HCT116 (cell line): ENCODE data around the gene CEP131. TPM values are rescaled to one million over a fixed set of nuclear protein-coding genes. Genes with fewer than 3 reads are reported as not detected.

Experiments
- ATAC-seq: fragments of 200-7000 bp; cut with Tn5 transposase; 2 replicates; pipeline ENCODE4 v1.9.1; 2020; ENCODE audit warnings: mild to moderate bottlenecking, moderate library complexity
- BruUV-seq: library from RNA; stranded (reverse); fragments of 400-500 nt; replicated peaks from 2 replicates; lab custom pipeline; 2021; lab: Mats Ljungman, UMichigan
- CTCF ChIA-PET: fragments of 300-600 bp; sonication (Branson Sonifier 250); formaldehyde crosslinking; loops from one replicate; lab custom pipeline; 2021; ENCODE audit warnings: antibody characterized with exemption; lab: Charles Lee
- POLR2A ChIA-PET: fragments of 300-600, 350-600 bp; sonication (Branson Sonifier 250); formaldehyde crosslinking; loops from one replicate; lab custom pipeline; 2021; ENCODE audit warnings: antibody characterized with exemption; lab: Charles Lee
- RAD21 ChIA-PET, 2 experiments: fragments of 300-600 bp; sonication (Branson Sonifier 250); formaldehyde crosslinking; loops; one replicate each; lab custom pipeline; 2023; ENCODE audit warnings: low total read pairs in 2 of 2; ENCODE audit not compliant: uncharacterized antibody in 2 of 2, unreplicated experiment in 2 of 2, low non-redundant PET in 1 of 2; lab: Charles Lee
- DNase-seq: peaks from one replicate; pipeline ENCODE4 v3.0.0-alpha.2; 2010; ENCODE audit warnings: low read depth, low spot score
- H2AFZ ChIP-seq: fragments of 200-600 bp; shearing (Covaris generic), sonication (generic); 2 replicates; pipeline ENCODE4 v1.6.1; 2017; ENCODE audit warnings: low read depth, mixed run types, mixed read lengths, antibody characterized with exemption, low read length; ENCODE audit not compliant: poor library complexity, severe bottlenecking
- H3K27ac ChIP-seq: 2 replicates; pipeline ENCODE4 v1.5.1; 2012; ENCODE audit warnings: low read depth, low read length
- H3K27me3 ChIP-seq: fragments of 200-600 bp; sonication (generic); 2 replicates; pipeline ENCODE4 v1.6.1; 2016; ENCODE audit warnings: mixed run types, low read length, mixed read lengths; ENCODE audit not compliant: insufficient read depth
- H3K36me3 ChIP-seq, 2 experiments: fragments of 200-500 bp in 1 of 2; fragments of 200-600 bp in 1 of 2; sonication (Bioruptor generic) in 1 of 2; sonication (generic) in 1 of 2; 2 replicates each; pipeline versions ENCODE4 v1.5.1 to v1.6.1; 2014 to 2016; ENCODE audit warnings: low read length in 2 of 2, inconsistent platforms in 1 of 2, mixed read lengths in 1 of 2, mixed run types in 1 of 2; ENCODE audit not compliant: insufficient read depth in 2 of 2, control insufficient read depth in 1 of 2
- H3K4me1 ChIP-seq, 2 experiments: fragments of 200-600 bp in 1 of 2; sonication (generic) in 1 of 2; 2 replicates each; pipeline versions ENCODE4 v1.5.1 to v1.6.1; 2012 to 2017; ENCODE audit warnings: low read length in 2 of 2, inconsistent platforms in 1 of 2, mild to moderate bottlenecking in 1 of 2, mixed read lengths in 1 of 2, mixed run types in 1 of 2, moderate library complexity in 1 of 2; ENCODE audit not compliant: insufficient read depth in 2 of 2, control insufficient read depth in 1 of 2
- H3K4me2 ChIP-seq: fragments of 200-600 bp; sonication (generic); 2 replicates; pipeline ENCODE4 v1.6.1; 2017; ENCODE audit warnings: mixed run types, low read length, mixed read lengths
- H3K4me3 ChIP-seq, 2 experiments: fragments of 200-600 bp in 1 of 2; sonication (generic) in 1 of 2; replicated peaks in 1 of 2; 2 replicates each; pipeline ENCODE4 v1.5.1; 2011 to 2016; ENCODE audit warnings: low read length in 2 of 2, control low read depth in 1 of 2, low read depth in 1 of 2, mild to moderate bottlenecking in 1 of 2, mixed read lengths in 1 of 2, mixed run types in 1 of 2
- H3K79me2 ChIP-seq: fragments of 200-600 bp; sonication (generic); 2 replicates; pipeline ENCODE4 v1.6.1; 2017; ENCODE audit warnings: mild to moderate bottlenecking, mixed run types, low read length, moderate library complexity, mixed read lengths; ENCODE audit not compliant: insufficient read depth
- H3K9ac ChIP-seq: fragments of 200-600 bp; sonication (generic); 2 replicates; pipeline ENCODE4 v1.6.1; 2016; ENCODE audit warnings: low read length, mixed read lengths
- H3K9me2 ChIP-seq: fragments of 200-600 bp; sonication (generic), shearing (Covaris generic); 2 replicates; pipeline ENCODE4 v1.6.1; 2017; ENCODE audit warnings: mixed run types, mild to moderate bottlenecking, moderate library complexity; ENCODE audit not compliant: insufficient read depth
- H3K9me3 ChIP-seq, 2 experiments: fragments of 200-500 bp in 1 of 2; fragments of 200-600 bp in 1 of 2; sonication (Bioruptor generic) in 1 of 2; sonication (generic) in 1 of 2; 2 replicates each; pipeline ENCODE4 v1.6.1; 2014 to 2017; ENCODE audit warnings: low read length in 2 of 2, mixed read lengths in 2 of 2, inconsistent platforms in 1 of 2, low read depth in 1 of 2, mild to moderate bottlenecking in 1 of 2, mixed run types in 1 of 2, moderate library complexity in 1 of 2; ENCODE audit not compliant: control insufficient read depth in 1 of 2, insufficient read depth in 1 of 2
- H4K20me1 ChIP-seq: fragments of 200-600 bp; sonication (generic), shearing (Covaris generic); 2 replicates; pipeline ENCODE4 v1.6.1; 2017; ENCODE audit warnings: mixed run types, mild to moderate bottlenecking, moderate library complexity; ENCODE audit not compliant: insufficient read depth
- CBX3 ChIP-seq: IDR thresholded peaks from 2 replicates; pipeline ENCODE4 v1.6.1; 2012; ENCODE audit warnings: low read depth
- CEBPB ChIP-seq: IDR thresholded peaks from 2 replicates; pipeline ENCODE4 v1.6.1; 2012; ENCODE audit warnings: low read depth
- EGR1 ChIP-seq: IDR thresholded peaks from 2 replicates; pipeline ENCODE4 v1.6.1; 2012; ENCODE audit warnings: low read depth
- EZH2 ChIP-seq: fragments of 200-600 bp; sonication (generic); IDR thresholded peaks from 2 replicates; pipeline ENCODE4 v1.6.1; 2017; ENCODE audit warnings: antibody characterized with exemption, mixed run types
- EZH2phosphoT487 ChIP-seq: fragments of 200-600 bp; IDR thresholded peaks from 2 replicates; pipeline ENCODE4 v1.6.1; 2018; ENCODE audit warnings: antibody characterized with exemption, borderline replicate concordance
- FOSL1 ChIP-seq: IDR thresholded peaks from 2 replicates; pipeline ENCODE4 v1.6.1; 2012; ENCODE audit warnings: low read depth
- RAD21 ChIP-seq: IDR thresholded peaks from 2 replicates; pipeline ENCODE4 v1.6.1; 2012; ENCODE audit warnings: low read depth, mild to moderate bottlenecking
- SIN3A ChIP-seq: IDR thresholded peaks from 2 replicates; pipeline ENCODE4 v1.6.1; 2012; ENCODE audit warnings: low read depth
- SP1 ChIP-seq: IDR thresholded peaks from 2 replicates; pipeline ENCODE4 v1.6.1; 2012; ENCODE audit warnings: low read depth
- SRF ChIP-seq: IDR thresholded peaks from 2 replicates; pipeline ENCODE4 v1.6.1; 2012; ENCODE audit warnings: low read depth
- TCF7L2 ChIP-seq: IDR thresholded peaks from 2 replicates; pipeline ENCODE4 v1.7.0; 2011; ENCODE audit warnings: borderline replicate concordance, inconsistent platforms; ENCODE audit not compliant: insufficient read depth, insufficient read length; ENCODE audit errors: extremely low read depth
- YY1 ChIP-seq: IDR thresholded peaks from 2 replicates; pipeline ENCODE4 v1.6.1; 2011; ENCODE audit warnings: low read length, low read depth, moderate library complexity, mild to moderate bottlenecking; ENCODE audit not compliant: insufficient replicate concordance; ENCODE audit errors: extremely low read depth
- ZFX ChIP-seq: fragments of 450-650 bp; IDR thresholded peaks from 2 replicates; pipeline ENCODE4 v1.6.1; 2017
- ZNF274 ChIP-seq: fragments of 200-500 bp; sonication (Bioruptor generic); IDR thresholded peaks from 2 replicates; pipeline ENCODE4 v1.6.1; 2014; ENCODE audit warnings: mild to moderate bottlenecking, low read depth, low read length, inconsistent platforms
- intact Hi-C: fragments of 100-400 bp; cut with micrococcal nuclease; formaldehyde crosslinking; loops from 2 replicates; pipeline ENCODE4 v1.10.0; 2022
- total RNA-seq: library from RNA; stranded (reverse); gene quantifications from one replicate; pipeline ENCODE4 v1.2.1, GENCODE V29; 2021; ENCODE audit not compliant: unreplicated experiment
- TF ChIP-seq, protein P1 (sequence below): IDR thresholded peaks from 2 replicates; pipeline ENCODE4 v1.6.1; 2012
- TF ChIP-seq, protein P2 (sequence below): IDR thresholded peaks from 2 replicates; pipeline ENCODE4 v1.6.1; 2012; ENCODE audit warnings: low read depth
- TF ChIP-seq, protein P3 (sequence below): IDR thresholded peaks from 2 replicates; pipeline ENCODE4 v1.6.1; 2011; ENCODE audit warnings: mild to moderate bottlenecking, low read length, moderate library complexity; ENCODE audit not compliant: insufficient replicate concordance; ENCODE audit errors: extremely low read depth
- TF ChIP-seq, protein P4 (sequence below), 3 experiments: fragments of 200-600 bp in 1 of 3; sonication (generic) in 1 of 3; IDR thresholded peaks in 2 of 3; conservative IDR thresholded peaks in 1 of 3; 2 replicates each; pipeline ENCODE4 v1.5.1; 2012 to 2017; ENCODE audit warnings: low read depth in 2 of 3, low read length in 2 of 3, antibody characterized with exemption in 1 of 3, borderline replicate concordance in 1 of 3, control low read depth in 1 of 3, mild to moderate bottlenecking in 1 of 3, mixed read lengths in 1 of 3, mixed run types in 1 of 3, moderate library complexity in 1 of 3; ENCODE audit not compliant: insufficient read depth in 1 of 3

CEP131 gene
- total RNA-seq, 1 experiment from 2014 or later: 30.2 TPM

DNA sequence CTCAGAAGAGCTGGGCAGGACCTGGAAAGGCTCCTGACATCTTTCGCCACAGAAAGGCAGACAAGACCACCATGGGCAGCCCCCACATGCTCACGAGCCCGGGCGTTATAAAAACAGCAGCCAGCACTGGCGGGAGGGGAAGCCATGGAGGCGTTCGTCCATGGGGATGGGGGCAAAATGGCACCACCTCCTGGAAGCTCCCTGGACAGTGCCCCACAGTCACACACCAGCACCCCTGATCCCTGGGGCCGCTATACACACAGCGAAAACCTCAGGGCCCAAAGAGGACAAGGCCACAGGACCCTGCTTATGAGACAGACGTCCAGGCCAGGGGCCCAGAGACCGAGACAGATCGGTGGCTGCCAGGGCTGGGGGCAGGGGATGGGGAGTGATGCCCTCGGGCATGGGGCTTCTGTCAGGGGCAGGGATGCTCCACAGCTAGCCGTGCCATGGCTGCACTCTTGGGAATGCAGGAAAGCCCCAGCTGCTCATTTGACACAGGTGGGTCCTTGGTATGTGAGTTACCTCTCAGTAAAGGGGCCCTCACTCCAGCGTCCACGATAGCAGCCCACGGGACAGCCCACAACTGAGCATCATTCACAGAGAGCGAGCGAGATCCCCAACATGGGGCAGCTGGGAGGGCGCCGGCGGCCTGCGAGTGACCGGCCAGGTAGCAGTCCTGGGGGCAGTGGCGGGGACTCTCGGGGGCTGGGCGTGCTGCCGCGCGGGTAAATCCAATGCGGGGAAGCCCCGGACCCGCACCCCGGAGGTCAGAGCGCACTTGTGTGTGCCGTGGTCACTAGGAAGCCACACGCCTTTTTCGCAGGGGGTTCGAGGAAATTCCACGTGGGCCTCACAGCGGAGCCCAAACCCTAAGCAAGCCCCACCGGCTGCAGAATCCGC lies 63.8 kb downstream of the CEP131 start:
- no peaks in the 10 kb centered on the region for H4K20me1 ChIP-seq
- no peaks in the 10 kb centered on the region for H3K9me3 ChIP-seq
- H3K4me2 ChIP-seq: no peak overlapping the region
- peaks cover 0 to 5% of the 10 kb centered on the region in 2 experiments; a peak in 1 of 4 replicates for H3K4me1 ChIP-seq
- no peak for TF ChIP-seq SP1
- TF ChIP-seq SRF: no peak
- TF ChIP-seq ZNF274: no peak
- TF ChIP-seq CBX3: no peak
- TF ChIP-seq EZH2: no peak
- TF ChIP-seq, protein P1, sequence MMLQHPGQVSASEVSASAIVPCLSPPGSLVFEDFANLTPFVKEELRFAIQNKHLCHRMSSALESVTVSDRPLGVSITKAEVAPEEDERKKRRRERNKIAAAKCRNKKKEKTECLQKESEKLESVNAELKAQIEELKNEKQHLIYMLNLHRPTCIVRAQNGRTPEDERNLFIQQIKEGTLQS: no peak
- no peak for TF ChIP-seq FOSL1
- no peak for TF ChIP-seq ZFX
- TF ChIP-seq, protein P2, sequence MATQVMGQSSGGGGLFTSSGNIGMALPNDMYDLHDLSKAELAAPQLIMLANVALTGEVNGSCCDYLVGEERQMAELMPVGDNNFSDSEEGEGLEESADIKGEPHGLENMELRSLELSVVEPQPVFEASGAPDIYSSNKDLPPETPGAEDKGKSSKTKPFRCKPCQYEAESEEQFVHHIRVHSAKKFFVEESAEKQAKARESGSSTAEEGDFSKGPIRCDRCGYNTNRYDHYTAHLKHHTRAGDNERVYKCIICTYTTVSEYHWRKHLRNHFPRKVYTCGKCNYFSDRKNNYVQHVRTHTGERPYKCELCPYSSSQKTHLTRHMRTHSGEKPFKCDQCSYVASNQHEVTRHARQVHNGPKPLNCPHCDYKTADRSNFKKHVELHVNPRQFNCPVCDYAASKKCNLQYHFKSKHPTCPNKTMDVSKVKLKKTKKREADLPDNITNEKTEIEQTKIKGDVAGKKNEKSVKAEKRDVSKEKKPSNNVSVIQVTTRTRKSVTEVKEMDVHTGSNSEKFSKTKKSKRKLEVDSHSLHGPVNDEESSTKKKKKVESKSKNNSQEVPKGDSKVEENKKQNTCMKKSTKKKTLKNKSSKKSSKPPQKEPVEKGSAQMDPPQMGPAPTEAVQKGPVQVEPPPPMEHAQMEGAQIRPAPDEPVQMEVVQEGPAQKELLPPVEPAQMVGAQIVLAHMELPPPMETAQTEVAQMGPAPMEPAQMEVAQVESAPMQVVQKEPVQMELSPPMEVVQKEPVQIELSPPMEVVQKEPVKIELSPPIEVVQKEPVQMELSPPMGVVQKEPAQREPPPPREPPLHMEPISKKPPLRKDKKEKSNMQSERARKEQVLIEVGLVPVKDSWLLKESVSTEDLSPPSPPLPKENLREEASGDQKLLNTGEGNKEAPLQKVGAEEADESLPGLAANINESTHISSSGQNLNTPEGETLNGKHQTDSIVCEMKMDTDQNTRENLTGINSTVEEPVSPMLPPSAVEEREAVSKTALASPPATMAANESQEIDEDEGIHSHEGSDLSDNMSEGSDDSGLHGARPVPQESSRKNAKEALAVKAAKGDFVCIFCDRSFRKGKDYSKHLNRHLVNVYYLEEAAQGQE: no peak
- TF ChIP-seq EGR1: no peak
- TF ChIP-seq TCF7L2: no peak
- TF ChIP-seq SIN3A: no peak
- TF ChIP-seq EZH2phosphoT487: no peak
- no peak for TF ChIP-seq YY1
- TF ChIP-seq, protein P3, sequence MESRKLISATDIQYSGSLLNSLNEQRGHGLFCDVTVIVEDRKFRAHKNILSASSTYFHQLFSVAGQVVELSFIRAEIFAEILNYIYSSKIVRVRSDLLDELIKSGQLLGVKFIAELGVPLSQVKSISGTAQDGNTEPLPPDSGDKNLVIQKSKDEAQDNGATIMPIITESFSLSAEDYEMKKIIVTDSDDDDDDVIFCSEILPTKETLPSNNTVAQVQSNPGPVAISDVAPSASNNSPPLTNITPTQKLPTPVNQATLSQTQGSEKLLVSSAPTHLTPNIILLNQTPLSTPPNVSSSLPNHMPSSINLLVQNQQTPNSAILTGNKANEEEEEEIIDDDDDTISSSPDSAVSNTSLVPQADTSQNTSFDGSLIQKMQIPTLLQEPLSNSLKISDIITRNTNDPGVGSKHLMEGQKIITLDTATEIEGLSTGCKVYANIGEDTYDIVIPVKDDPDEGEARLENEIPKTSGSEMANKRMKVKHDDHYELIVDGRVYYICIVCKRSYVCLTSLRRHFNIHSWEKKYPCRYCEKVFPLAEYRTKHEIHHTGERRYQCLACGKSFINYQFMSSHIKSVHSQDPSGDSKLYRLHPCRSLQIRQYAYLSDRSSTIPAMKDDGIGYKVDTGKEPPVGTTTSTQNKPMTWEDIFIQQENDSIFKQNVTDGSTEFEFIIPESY: no peak
- TF ChIP-seq, protein P4, sequence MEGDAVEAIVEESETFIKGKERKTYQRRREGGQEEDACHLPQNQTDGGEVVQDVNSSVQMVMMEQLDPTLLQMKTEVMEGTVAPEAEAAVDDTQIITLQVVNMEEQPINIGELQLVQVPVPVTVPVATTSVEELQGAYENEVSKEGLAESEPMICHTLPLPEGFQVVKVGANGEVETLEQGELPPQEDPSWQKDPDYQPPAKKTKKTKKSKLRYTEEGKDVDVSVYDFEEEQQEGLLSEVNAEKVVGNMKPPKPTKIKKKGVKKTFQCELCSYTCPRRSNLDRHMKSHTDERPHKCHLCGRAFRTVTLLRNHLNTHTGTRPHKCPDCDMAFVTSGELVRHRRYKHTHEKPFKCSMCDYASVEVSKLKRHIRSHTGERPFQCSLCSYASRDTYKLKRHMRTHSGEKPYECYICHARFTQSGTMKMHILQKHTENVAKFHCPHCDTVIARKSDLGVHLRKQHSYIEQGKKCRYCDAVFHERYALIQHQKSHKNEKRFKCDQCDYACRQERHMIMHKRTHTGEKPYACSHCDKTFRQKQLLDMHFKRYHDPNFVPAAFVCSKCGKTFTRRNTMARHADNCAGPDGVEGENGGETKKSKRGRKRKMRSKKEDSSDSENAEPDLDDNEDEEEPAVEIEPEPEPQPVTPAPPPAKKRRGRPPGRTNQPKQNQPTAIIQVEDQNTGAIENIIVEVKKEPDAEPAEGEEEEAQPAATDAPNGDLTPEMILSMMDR (IDR thresholded peaks at IDR 0.05 in 2 of 3, conservative IDR thresholded peaks at IDR 0.05 in 1 of 3; ENCODE audit: borderline replicate concordance in 1 of 3, insufficient read depth in 1 of 3, low read depth in 2 of 3, low read length in 2 of 3): no peak
- TF ChIP-seq CEBPB: no peak
- TF ChIP-seq RAD21: no peak
- H3K79me2 ChIP-seq: no peaks in the 10 kb centered on the region
- intact Hi-C loops: no loop called here
- H3K4me3 ChIP-seq: no peak overlapping the region
- no peak overlapping the region for H3K9ac ChIP-seq
- H3K9me2 ChIP-seq: no peaks in the 10 kb centered on the region
- no peaks in the 10 kb centered on the region for H3K27me3 ChIP-seq
- ATAC-seq: no peak
- ChIA-PET CTCF (no interaction called here), POLR2A (no interaction called here), RAD21 (interaction anchor here in 1 of 2 experiments (0.5 kb wide), 1 partner anchor 80 kb away, joined by 3 read pairs; the partner anchor contains the start of genes NDUFAF8 and TEPSIN)
- BruUV-seq: no TSS peak
- no peaks in the 10 kb centered on the region for H3K36me3 ChIP-seq
- H3K27ac ChIP-seq: no peak overlapping the region; the same call in 1 of the 2 replicates
- H2AFZ ChIP-seq: no peak overlapping the region
- DNase-seq: no peak
